DOHH2 (cell line): Measurements from ENCODE around the gene AEBP1.

ENCODE experiments used
- CTCF ChIP-seq: fragments of 200-600 bp; sonication (generic); IDR thresholded peaks from one replicate; pipeline ENCODE4 v1.5.1; 2014; ENCODE audit warnings: antibody characterized with exemption, mild to moderate bottlenecking, low read depth, low read length; ENCODE audit not compliant: poor library complexity, severe bottlenecking
- EZH2phosphoT487 ChIP-seq: fragments of 200-600 bp; sonication (generic); IDR thresholded peaks from 2 replicates; pipeline ENCODE4 v1.6.1; 2017; ENCODE audit warnings: borderline replicate concordance, mild to moderate bottlenecking, antibody characterized with exemption, low read length, moderate library complexity, mixed read lengths

DNA sequence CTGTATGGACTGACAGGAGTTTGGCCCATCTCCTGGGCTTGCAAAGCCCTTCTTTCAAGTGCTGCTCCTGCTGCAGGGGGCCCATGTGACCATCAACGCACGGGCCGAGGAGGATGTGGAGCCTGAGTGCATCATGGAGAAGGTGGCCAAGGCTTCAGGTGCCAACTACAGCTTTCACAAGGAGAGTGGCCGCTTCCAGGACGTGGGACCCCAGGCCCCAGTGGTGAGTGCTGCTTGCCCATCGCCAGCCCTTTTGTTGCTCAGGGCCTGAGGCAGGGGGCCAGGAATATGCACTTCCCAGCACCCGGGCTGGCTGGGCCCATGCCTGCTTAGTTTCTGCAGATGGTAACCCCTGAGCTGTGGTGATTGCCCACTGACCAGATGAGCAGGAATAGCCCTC, 47.5 kb upstream of the AEBP1 start:
- no peak for TF ChIP-seq CTCF
- TF ChIP-seq EZH2phosphoT487: no peak
